K562 (cell line): Measurements from ENCODE around the gene TIMM17B. TPM values are rescaled to one million over a fixed set of nuclear protein-coding genes. Genes with fewer than 3 reads are reported as not detected.
A peak's percentile ranks its signal among the peaks of the same experiment; 100 is the strongest.

Experiments
- ATF6 ChIP-seq: sonication (generic); formaldehyde crosslinking; IDR thresholded peaks from 2 replicates; pipeline ENCODE4 v1.4.0; 2020; ENCODE audit warnings: mild to moderate bottlenecking, missing genetic modification reagents
- CAMTA2 ChIP-seq: fragments of 250-450 bp; sonication (Bioruptor Pico); conservative IDR thresholded peaks from 2 replicates; pipeline ENCODE4 v1.5.1; 2022
- CBX8 ChIP-seq: fragments of 200-600 bp; sonication (generic); IDR thresholded peaks from 2 replicates; pipeline ENCODE4 v1.6.1; 2012; ENCODE audit warnings: borderline replicate concordance, mixed run types, low read depth, mild to moderate bottlenecking, moderate library complexity, mixed read lengths, low read length, control low read depth, inconsistent platforms; ENCODE audit not compliant: poor library complexity, severe bottlenecking; ENCODE audit errors: extremely low read depth
- E2F3 ChIP-seq: fragments of 250-450 bp; sonication (Bioruptor Pico); IDR thresholded peaks from 2 replicates; pipeline ENCODE4 v1.4.0; 2020; ENCODE audit warnings: mild to moderate bottlenecking
- E4F1 ChIP-seq: fragments of 250-450 bp; sonication (Bioruptor Pico); IDR thresholded peaks from 2 replicates; pipeline ENCODE4 v1.5.0; 2021; ENCODE audit warnings: mild to moderate bottlenecking, borderline replicate concordance
- EP300 ChIP-seq: IDR thresholded peaks from 2 replicates; pipeline ENCODE4 v1.6.1; 2012; ENCODE audit warnings: low read length, improper control_type of control experiment
- FOXJ2 ChIP-seq: fragments of 200-800 bp; sonication (Bioruptor generic); IDR thresholded peaks from 2 replicates; pipeline ENCODE4 v1.6.1; 2016; ENCODE audit warnings: missing genetic modification characterization, missing compliant biosample characterization
- GABPB2 ChIP-seq: fragments of 250-450 bp; sonication (Bioruptor Pico); conservative IDR thresholded peaks from 2 replicates; pipeline ENCODE4 v1.5.1; 2021; ENCODE audit warnings: mild to moderate bottlenecking
- HDAC3 ChIP-seq: fragments of 450-650 bp; IDR thresholded peaks from 2 replicates; pipeline ENCODE4 v1.6.1; 2018; ENCODE audit warnings: borderline replicate concordance, mild to moderate bottlenecking, moderate library complexity; ENCODE audit not compliant: partially characterized antibody
- ILK ChIP-seq: fragments of 450-650 bp; IDR thresholded peaks from 2 replicates; pipeline ENCODE4 v1.6.1; 2016; ENCODE audit warnings: missing genetic modification characterization, low read depth, mild to moderate bottlenecking, missing compliant biosample characterization, moderate library complexity, borderline replicate concordance
- JUNB ChIP-seq: fragments of 450-650 bp; formaldehyde crosslinking; conservative IDR thresholded peaks from 2 replicates; pipeline ENCODE4 v1.4.0; 2020; ENCODE audit warnings: mild to moderate bottlenecking
- MCM7 ChIP-seq, 2 experiments: fragments of 450-650 bp; IDR thresholded peaks; 2 replicates each; pipeline ENCODE4 v1.6.1; 2016 to 2018
- NFIX ChIP-seq: fragments of 250-450 bp; sonication (Bioruptor Pico); IDR thresholded peaks from 2 replicates; pipeline ENCODE4 v1.4.0; 2020; ENCODE audit warnings: low read depth, mild to moderate bottlenecking, moderate library complexity
- POLR2B ChIP-seq: fragments of 450-650 bp; IDR thresholded peaks from 2 replicates; pipeline ENCODE4 v1.6.1; 2018; ENCODE audit warnings: low read depth; ENCODE audit not compliant: partially characterized antibody
- SIN3B ChIP-seq: fragments of 450-650 bp; IDR thresholded peaks from 2 replicates; pipeline ENCODE4 v1.6.1; 2017; ENCODE audit warnings: low read depth, mild to moderate bottlenecking, moderate library complexity
- TCF3 ChIP-seq: sonication (generic); formaldehyde crosslinking; IDR thresholded peaks from 2 replicates; pipeline ENCODE4 v1.4.0; 2020; ENCODE audit warnings: mild to moderate bottlenecking, missing genetic modification reagents
- TGIF2 ChIP-seq: sonication (generic); formaldehyde crosslinking; IDR thresholded peaks from 2 replicates; pipeline ENCODE4 v1.8.1; 2022; ENCODE audit warnings: mild to moderate bottlenecking, missing genetic modification reagents, moderate library complexity
- U2AF2 ChIP-seq: fragments of 200-400 bp; formaldehyde crosslinking; optimal IDR thresholded peaks from 2 replicates; pipeline ENCODE3; 2017; ENCODE audit warnings: low read depth, mild to moderate bottlenecking, low read length
- ZFPM2 ChIP-seq: fragments of 250-450 bp; sonication (Bioruptor Pico); IDR thresholded peaks from 2 replicates; pipeline ENCODE4 v1.5.1; 2022; ENCODE audit warnings: mild to moderate bottlenecking
- ZNF174 ChIP-seq: fragments of 250-450 bp; sonication (Bioruptor Pico); IDR thresholded peaks from 2 replicates; pipeline ENCODE4 v1.4.0; 2020; ENCODE audit warnings: mild to moderate bottlenecking
- ZNF324 ChIP-seq: fragments of 250-450 bp; sonication (Bioruptor Pico); IDR thresholded peaks from 2 replicates; pipeline ENCODE4 v1.4.0; 2020; ENCODE audit warnings: mild to moderate bottlenecking
- ZNF699 ChIP-seq: fragments of 250-450 bp; sonication (Bioruptor Pico); IDR thresholded peaks from 2 replicates; pipeline ENCODE4 v1.8.0; 2021; ENCODE audit warnings: mild to moderate bottlenecking, moderate library complexity; ENCODE audit not compliant: insufficient replicate concordance
- polyA plus RNA-seq, 8 experiments: library from polyadenylated mRNA; depleted of rRNA in 4 of 8; stranded (reverse) in 5 of 8; unstranded in 3 of 8; fragments of >200 nt; fragmentation: Nextera tagmentation in 2 of 8; fragmentation: Illumina TruSeq in 1 of 8; extraction: Ambion mirVana in 2 of 8; extraction: Trizol in 1 of 8; gene quantifications; 2 replicates each; pipeline versions ENCODE4 v1.2.1 to v1.2.3, GENCODE V29; 2011 to 2014; ENCODE audit warnings: inconsistent platforms in 1 of 8, missing spikeins in 1 of 8
- total RNA-seq, 7 experiments: library from RNA; depleted of rRNA in 6 of 7; stranded (reverse); fragments of >200 nt in 6 of 7; fragmentation: Illumina TruSeq in 2 of 7; extraction: Trizol in 2 of 7; gene quantifications; 2 replicates each; pipeline versions ENCODE4 v1.2.1 to v1.2.3, GENCODE V29; 2011 to 2021; ENCODE audit warnings: low replicate concordance in 1 of 7
- TF ChIP-seq, protein P1 (sequence below): fragments of 450-650 bp; formaldehyde crosslinking; IDR thresholded peaks from 2 replicates; pipeline ENCODE4 v1.4.0; 2020; ENCODE audit warnings: mild to moderate bottlenecking, moderate library complexity

The TIMM17B gene
- total and polyA plus RNA-seq, 9 of the 15 experiments (the other 6 are each of a cell fraction or from before 2014, with no cell fraction given), result 9.9 to 184 (median 115) TPM

GRCh38 chrX:48918643-48919340, 21.2 kb upstream of the TIMM17B start, which contains the start of gene PIM2 (continued):
- TF ChIP-seq ZNF174 (CRISPR knock-in tag), result no peak
- no peak for TF ChIP-seq SIN3B
- TF ChIP-seq EP300, result no peak
- no peak for TF ChIP-seq E2F3 (CRISPR knock-in tag)
- TF ChIP-seq JUNB (CRISPR knock-in tag), result no peak
- TF ChIP-seq GABPB2 (CRISPR knock-in tag), result no peak
- no peak for TF ChIP-seq E4F1
- no peak for TF ChIP-seq ATF6 (CRISPR knock-in tag)
- no peak for TF ChIP-seq FOXJ2 (tag)
- no peak for TF ChIP-seq TGIF2 (CRISPR knock-in tag)
- no peak for TF ChIP-seq ZFPM2 (CRISPR knock-in tag)
- no peak; the same call in 1 of the 2 replicates for TF ChIP-seq TCF3 (CRISPR knock-in tag)
- peak; percentile 82 for TF ChIP-seq POLR2B
- no peak for TF ChIP-seq ZNF324
- TF ChIP-seq CAMTA2 (CRISPR knock-in tag), result no peak
- TF ChIP-seq NFIX, result no peak
- no peak for TF ChIP-seq MCM7 (IDR thresholded peaks at IDR 0.05)
- no peak for TF ChIP-seq ZNF699
- TF ChIP-seq CBX8, result no peak
- no peak for TF ChIP-seq HDAC3
- no peak for TF ChIP-seq ILK (tag)
- TF ChIP-seq, protein P1, sequence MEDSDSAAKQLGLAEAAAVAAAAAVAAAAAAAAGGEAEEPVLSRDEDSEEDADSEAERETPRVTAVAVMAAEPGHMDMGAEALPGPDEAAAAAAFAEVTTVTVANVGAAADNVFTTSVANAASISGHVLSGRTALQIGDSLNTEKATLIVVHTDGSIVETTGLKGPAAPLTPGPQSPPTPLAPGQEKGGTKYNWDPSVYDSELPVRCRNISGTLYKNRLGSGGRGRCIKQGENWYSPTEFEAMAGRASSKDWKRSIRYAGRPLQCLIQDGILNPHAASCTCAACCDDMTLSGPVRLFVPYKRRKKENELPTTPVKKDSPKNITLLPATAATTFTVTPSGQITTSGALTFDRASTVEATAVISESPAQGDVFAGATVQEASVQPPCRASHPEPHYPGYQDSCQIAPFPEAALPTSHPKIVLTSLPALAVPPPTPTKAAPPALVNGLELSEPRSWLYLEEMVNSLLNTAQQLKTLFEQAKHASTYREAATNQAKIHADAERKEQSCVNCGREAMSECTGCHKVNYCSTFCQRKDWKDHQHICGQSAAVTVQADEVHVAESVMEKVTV (CRISPR knock-in tag), result no peak
- no peak for TF ChIP-seq U2AF2
